ENCODE measurements around the gene GSTA3.

DNA sequence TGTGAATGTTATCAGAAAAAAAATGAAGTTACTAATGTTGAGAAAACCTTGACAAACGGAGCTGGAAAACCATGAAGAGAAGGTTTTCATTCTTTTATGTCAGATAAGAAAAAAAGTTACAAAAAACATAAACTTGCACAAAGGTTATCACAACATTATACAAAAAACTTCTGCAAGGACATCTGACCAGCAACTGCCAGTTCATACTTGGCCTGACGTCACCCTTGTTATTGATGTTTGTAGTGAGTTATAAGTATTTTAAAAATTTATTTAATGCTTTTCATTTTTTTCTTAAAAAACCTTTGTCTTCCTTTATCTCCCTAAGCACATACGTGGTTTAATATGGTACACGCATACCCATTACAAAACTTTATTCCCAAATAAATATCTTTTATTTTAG lies 16.3 kb downstream of the GSTA3 start:
- TF ChIP-seq, protein P1, sequence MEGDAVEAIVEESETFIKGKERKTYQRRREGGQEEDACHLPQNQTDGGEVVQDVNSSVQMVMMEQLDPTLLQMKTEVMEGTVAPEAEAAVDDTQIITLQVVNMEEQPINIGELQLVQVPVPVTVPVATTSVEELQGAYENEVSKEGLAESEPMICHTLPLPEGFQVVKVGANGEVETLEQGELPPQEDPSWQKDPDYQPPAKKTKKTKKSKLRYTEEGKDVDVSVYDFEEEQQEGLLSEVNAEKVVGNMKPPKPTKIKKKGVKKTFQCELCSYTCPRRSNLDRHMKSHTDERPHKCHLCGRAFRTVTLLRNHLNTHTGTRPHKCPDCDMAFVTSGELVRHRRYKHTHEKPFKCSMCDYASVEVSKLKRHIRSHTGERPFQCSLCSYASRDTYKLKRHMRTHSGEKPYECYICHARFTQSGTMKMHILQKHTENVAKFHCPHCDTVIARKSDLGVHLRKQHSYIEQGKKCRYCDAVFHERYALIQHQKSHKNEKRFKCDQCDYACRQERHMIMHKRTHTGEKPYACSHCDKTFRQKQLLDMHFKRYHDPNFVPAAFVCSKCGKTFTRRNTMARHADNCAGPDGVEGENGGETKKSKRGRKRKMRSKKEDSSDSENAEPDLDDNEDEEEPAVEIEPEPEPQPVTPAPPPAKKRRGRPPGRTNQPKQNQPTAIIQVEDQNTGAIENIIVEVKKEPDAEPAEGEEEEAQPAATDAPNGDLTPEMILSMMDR (IDR thresholded peaks at IDR 0.05), result no peak
- TF ChIP-seq POLR2A (IDR thresholded peaks at IDR 0.05), result no peak
- TF ChIP-seq POLR2AphosphoS5 (IDR thresholded peaks at IDR 0.05), result no peak
